Large intestine (tissue), 3 donors: Measurements from ENCODE around the gene EYS. TPM values are rescaled to one million over a fixed set of nuclear protein-coding genes. Genes with fewer than 3 reads are reported as not detected.

Source experiments
- DNase-seq, 2 donors: peaks; one replicate each; pipeline versions ENCODE4 v3.0.0 to v3.0.0-alpha.2; 2013
- H3K27ac ChIP-seq: one replicate; pipeline ENCODE4 v1.5.1; 2013; ENCODE audit warnings: low read length
- H3K27me3 ChIP-seq: 2 replicates; pipeline ENCODE4 v1.6.1; 2013; ENCODE audit warnings: low read length; ENCODE audit not compliant: control insufficient read depth, insufficient read depth
- H3K36me3 ChIP-seq: 2 replicates; pipeline ENCODE4 v1.6.1; 2013; ENCODE audit warnings: low read length; ENCODE audit not compliant: control insufficient read depth, insufficient read depth
- H3K4me1 ChIP-seq: one replicate; pipeline ENCODE4 v1.6.1; 2013; ENCODE audit warnings: low read length; ENCODE audit not compliant: control insufficient read depth, insufficient read depth
- H3K4me3 ChIP-seq: one replicate; pipeline ENCODE4 v1.5.1; 2013; ENCODE audit warnings: low read length
- H3K9me3 ChIP-seq: one replicate; pipeline ENCODE4 v1.6.1; 2013; ENCODE audit warnings: mild to moderate bottlenecking, low read depth, low read length, moderate library complexity; ENCODE audit not compliant: control insufficient read depth
- WGBS: methylation state at CpG from one replicate; pipeline ENCODE4 v1.1.5; 2013; ENCODE audit warnings: low lambda C conversion rate; ENCODE audit not compliant: insufficient coverage; 5-methylcytosine and 5-hydroxymethylcytosine counted together
- polyA plus RNA-seq: library from polyadenylated mRNA; unstranded; fragments of 120-200 nt; gene quantifications from one replicate; pipeline ENCODE4 v1.2.1, GENCODE V29; 2013

Gene EYS
- polyA plus RNA-seq, 1 donor: 0.76 TPM

GRCh38 chr6:64729522-64729921, 977.5 kb downstream of the EYS start:
- 88% methylated on average over 4 of the region's 4 CpGs for WGBS
- Histone ChIP-seq H3K27me3 (no peaks in the 10 kb centered on the region), H3K9me3 (no peaks in the 10 kb centered on the region), H3K4me1 (no peaks in the 10 kb centered on the region), H3K36me3 (no peaks in the 10 kb centered on the region), H3K27ac (no peak overlapping the region), H3K4me3 (no peak overlapping the region)
- DNase-seq: no peak

GRCh38 chr6:64727075-64727474, 980.0 kb downstream of the EYS start:
- H3K4me3 ChIP-seq: no peak overlapping the region
- no peaks in the 10 kb centered on the region for H3K9me3 ChIP-seq
- no peaks in the 10 kb centered on the region for H3K36me3 ChIP-seq
- H3K27me3 ChIP-seq: no peaks in the 10 kb centered on the region
- WGBS: 98% methylated on average over 4 of the region's 5 CpGs
- no peak for DNase-seq
- H3K27ac ChIP-seq: no peak overlapping the region
- no peaks in the 10 kb centered on the region for H3K4me1 ChIP-seq

GRCh38 chr6:64724091-64724490, 982.9 kb downstream of the EYS start:
- Histone ChIP-seq H3K4me1 (no peaks in the 10 kb centered on the region), H3K27me3 (no peaks in the 10 kb centered on the region), H3K9me3 (no peaks in the 10 kb centered on the region), H3K36me3 (no peaks in the 10 kb centered on the region), H3K4me3 (no peak overlapping the region), H3K27ac (no peak overlapping the region)
- no CpG with 5 or more reads among the region's 3 CpGs for WGBS
- DNase-seq: no peak

- H3K27ac ChIP-seq: no peak overlapping the region
- no peaks in the 10 kb centered on the region for H3K4me1 ChIP-seq
- WGBS: 77% methylated on average over 2 of the region's 5 CpGs
- no peaks in the 10 kb centered on the region for H3K9me3 ChIP-seq
- H3K36me3 ChIP-seq: no peaks in the 10 kb centered on the region
- no peak for DNase-seq
- no peaks in the 10 kb centered on the region for H3K27me3 ChIP-seq
- no peak overlapping the region for H3K4me3 ChIP-seq
Observed at GRCh38 chr6:64723327-64724058, 983.5 kb downstream of the EYS start.

GRCh38 chr6:64721865-64722264, 985.2 kb downstream of the EYS start:
- Histone ChIP-seq H3K27ac (no peak overlapping the region), H3K4me3 (no peak overlapping the region), H3K27me3 (no peaks in the 10 kb centered on the region), H3K4me1 (no peaks in the 10 kb centered on the region), H3K36me3 (no peaks in the 10 kb centered on the region), H3K9me3 (no peaks in the 10 kb centered on the region)
- WGBS: 95% methylated on average over 2 of the region's 2 CpGs
- no peak for DNase-seq

GRCh38 chr6:64717281-64717680, 989.7 kb downstream of the EYS start:
- Histone ChIP-seq H3K4me1 (no peaks in the 10 kb centered on the region), H3K4me3 (no peak overlapping the region), H3K27me3 (no peaks in the 10 kb centered on the region), H3K27ac (no peak overlapping the region), H3K9me3 (no peaks in the 10 kb centered on the region), H3K36me3 (no peaks in the 10 kb centered on the region)
- no peak for DNase-seq
- WGBS: no CpG with 5 or more reads among the region's 3 CpGs

GRCh38 chr6:64715624-64716023, 991.4 kb downstream of the EYS start:
- Histone ChIP-seq H3K9me3 (no peaks in the 10 kb centered on the region), H3K4me3 (no peak overlapping the region), H3K4me1 (no peaks in the 10 kb centered on the region), H3K27ac (no peak overlapping the region), H3K36me3 (no peaks in the 10 kb centered on the region), H3K27me3 (no peaks in the 10 kb centered on the region)
- DNase-seq: no peak
- 100% methylated on average over 1 of the region's 3 CpGs for WGBS

GRCh38 chr6:64714073-64714472, 993.0 kb downstream of the EYS start:
- 69% methylated on average over 2 of the region's 2 CpGs for WGBS
- DNase-seq: no peak
- H3K36me3 ChIP-seq: no peaks in the 10 kb centered on the region
- no peak overlapping the region for H3K4me3 ChIP-seq
- no peaks in the 10 kb centered on the region for H3K9me3 ChIP-seq
- H3K27me3 ChIP-seq: no peaks in the 10 kb centered on the region
- no peaks in the 10 kb centered on the region for H3K4me1 ChIP-seq
- no peak overlapping the region for H3K27ac ChIP-seq

GRCh38 chr6:64713175-64713574, 993.9 kb downstream of the EYS start:
- Histone ChIP-seq H3K4me3 (no peak overlapping the region), H3K4me1 (no peaks in the 10 kb centered on the region), H3K9me3 (no peaks in the 10 kb centered on the region), H3K36me3 (no peaks in the 10 kb centered on the region), H3K27me3 (no peaks in the 10 kb centered on the region), H3K27ac (no peak overlapping the region)
- no CpG with 5 or more reads among the region's 1 CpG for WGBS
- no peak for DNase-seq

- H3K36me3 ChIP-seq: no peaks in the 10 kb centered on the region
- no peak for DNase-seq
- H3K4me1 ChIP-seq: no peaks in the 10 kb centered on the region
- H3K4me3 ChIP-seq: no peak overlapping the region
- no peak overlapping the region for H3K27ac ChIP-seq
- no peaks in the 10 kb centered on the region for H3K27me3 ChIP-seq
- no peaks in the 10 kb centered on the region for H3K9me3 ChIP-seq
- no CpG with 5 or more reads among the region's 2 CpGs for WGBS
Observed at GRCh38 chr6:64712606-64713005, 994.4 kb downstream of the EYS start.

GRCh38 chr6:64703922-64704321, 1003.1 kb downstream of the EYS start:
- no peak overlapping the region for H3K4me3 ChIP-seq
- H3K4me1 ChIP-seq: no peaks in the 10 kb centered on the region
- DNase-seq: no peak
- no peaks in the 10 kb centered on the region for H3K36me3 ChIP-seq
- no peak overlapping the region for H3K27ac ChIP-seq
- H3K9me3 ChIP-seq: no peaks in the 10 kb centered on the region
- H3K27me3 ChIP-seq: no peaks in the 10 kb centered on the region
- WGBS: no CpG with 5 or more reads among the region's 2 CpGs
